NCI-H2227 treated with DMSO at 0.1 percent for 48 hours (cell line): Measurements from ENCODE around the gene OR52E4.

Source experiments
- DNase-seq: peaks from one replicate; lab custom pipeline; 2025; lab: John Stamatoyannopoulos, UW

OR52E4 gene

DNA sequence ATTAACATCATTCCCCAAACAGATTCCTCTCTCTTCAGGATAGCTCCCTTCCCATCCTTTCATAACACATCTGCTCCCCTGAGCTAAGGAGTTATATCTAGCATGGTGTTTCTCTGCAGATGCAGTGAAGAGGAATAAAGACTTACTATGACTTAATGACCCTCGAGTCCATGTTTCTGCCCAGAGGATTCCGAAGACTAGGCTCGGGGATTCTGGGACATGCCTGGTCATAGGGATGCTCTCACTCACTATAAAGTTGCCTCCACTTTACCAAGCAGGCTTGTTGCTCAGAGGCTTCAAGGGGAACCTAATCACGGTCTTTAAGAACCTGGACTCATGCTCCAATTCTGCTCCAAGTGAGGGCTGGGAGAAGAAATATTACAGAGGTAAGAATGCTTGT lies at the start of gene OR52E4:
Gene OR52E4 (plus strand): TSS at position 301 of the 400 bp plus-strand sequence. CDS start 3,664 bp downstream, outside the sequence.
- no peak for DNase-seq

DNA sequence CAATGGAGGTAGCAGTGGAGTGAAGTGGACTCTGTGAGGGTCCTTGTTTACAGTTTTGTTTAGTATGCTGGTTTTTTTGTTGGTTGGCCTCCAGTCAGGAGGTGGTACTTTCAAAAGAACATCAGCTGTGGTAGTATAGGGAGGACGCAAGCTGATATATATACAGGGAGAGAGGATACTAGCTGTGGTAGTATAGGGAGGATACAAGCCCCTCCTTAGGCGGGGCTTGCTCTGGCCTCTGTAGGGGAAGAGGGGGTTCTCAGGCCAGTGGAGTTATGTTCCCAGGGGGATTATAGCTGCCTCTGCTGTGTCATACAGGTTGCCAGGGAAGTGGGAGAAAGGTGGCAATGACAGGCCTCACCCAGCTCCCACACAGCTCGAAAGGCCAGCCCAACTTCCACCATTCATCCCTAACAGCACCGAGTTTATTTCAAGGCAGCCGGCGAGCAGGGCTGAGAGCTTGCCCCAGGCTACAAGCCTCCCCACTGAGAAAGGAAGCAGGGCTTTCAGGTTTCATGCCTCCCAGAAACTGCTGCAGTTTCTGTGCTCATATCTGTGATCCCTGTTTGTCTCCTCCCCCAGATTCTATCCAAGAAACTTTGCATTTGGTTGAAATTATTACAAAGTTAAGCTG lies 49.1 kb upstream of the OR52E4 start:
- DNase-seq = no peak

DNA sequence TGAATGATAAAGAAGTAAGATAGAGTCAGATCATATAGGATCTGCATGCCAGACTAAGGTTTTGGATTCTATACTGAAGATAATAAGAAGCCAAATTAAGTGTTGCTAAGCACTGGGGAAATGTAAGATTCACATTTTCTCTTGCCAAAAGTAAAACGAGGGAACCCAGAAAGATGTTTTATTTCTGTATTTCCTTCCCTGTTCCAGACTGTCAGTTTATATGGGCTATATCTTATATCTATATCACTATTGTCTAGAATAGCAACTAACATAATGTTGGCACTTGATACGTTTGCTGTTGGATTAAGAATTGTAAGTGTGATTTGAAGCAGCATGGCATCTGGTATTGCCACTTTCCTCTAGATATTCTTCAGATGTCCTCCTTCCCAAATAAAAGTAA lies 47.0 kb upstream of the OR52E4 start:
- DNase-seq = no peak

DNA sequence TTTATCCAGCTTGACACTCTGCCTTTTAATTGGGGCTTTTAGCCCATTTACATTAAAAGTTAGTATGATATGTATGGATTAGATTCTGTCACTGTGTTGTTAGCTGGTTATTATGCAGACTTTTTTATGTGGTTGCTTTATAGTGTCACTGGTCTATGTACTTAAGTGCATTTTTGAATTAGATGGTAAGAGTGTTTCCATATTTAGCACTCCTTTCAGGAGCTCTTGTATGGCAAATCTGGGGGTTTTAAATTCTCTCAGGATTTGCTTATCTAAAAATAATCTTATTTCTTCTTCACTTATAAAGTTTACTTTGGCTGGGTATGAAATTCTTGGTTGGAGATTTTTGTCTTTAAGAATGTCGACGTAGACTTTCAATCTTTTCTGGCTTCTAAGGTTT lies 42.7 kb upstream of the OR52E4 start:
- no peak for DNase-seq

DNA sequence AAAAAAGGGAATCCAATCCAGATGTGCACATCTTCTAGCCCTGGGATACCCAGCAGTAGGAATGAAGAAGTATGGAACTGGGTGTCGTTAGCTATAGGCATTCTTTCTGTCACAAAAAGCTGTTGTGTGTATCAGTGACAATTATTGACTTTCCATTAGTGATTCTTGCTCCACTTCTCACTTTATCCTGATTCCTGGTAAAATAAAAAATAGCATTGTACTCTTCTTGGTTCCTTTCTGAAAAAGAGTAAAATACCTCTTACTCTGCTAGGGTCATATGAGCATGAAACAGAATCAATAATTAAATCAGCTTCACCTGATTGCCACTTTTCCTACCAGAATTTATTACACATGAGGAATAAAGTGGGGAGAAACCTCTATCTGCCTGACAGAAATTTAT lies 38.6 kb upstream of the OR52E4 start, which contains the start of gene OR52E6:
Gene OR52E6 (minus strand): TSS at position 101 of the 400 bp plus-strand sequence. CDS start 0 bp downstream, at position 101.
- DNase-seq = no peak

DNA sequence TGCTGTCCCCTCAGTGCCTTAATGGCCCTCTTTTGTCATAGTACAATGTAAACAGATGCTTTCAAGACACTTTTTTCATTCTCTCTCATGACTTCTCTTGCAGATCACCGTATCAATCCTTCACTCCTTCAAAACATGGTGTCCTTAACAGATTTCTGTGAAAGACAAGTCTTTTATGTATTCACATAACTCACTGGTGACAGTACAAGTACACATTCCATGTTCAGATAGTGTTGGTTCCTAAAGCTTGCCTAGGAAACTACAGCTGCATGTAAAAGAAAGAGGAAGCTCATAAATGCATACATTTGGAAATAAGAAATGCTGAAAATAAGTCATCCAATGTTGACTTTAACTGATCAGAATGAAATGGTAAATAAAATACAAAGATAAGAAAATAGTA lies 33.7 kb upstream of the OR52E4 start:
- no peak for DNase-seq

DNA sequence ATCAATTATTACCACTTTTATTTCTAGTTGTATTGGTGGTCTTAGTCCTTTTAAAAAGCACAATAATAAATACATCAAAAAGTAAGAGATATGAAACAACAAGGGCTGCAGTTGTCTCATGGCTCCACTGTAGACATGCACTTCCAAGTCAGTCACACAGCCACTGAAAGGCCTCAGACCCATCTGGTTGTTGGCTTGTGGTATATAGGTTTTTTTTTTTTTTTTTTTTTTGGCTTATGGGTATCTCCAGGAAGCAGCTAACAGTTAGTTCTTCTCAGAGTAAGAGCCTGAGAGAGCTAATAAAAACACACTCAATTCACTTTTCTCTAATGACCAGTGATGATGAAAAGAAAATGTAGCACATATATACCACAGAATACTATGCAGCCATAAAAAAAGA lies 32.7 kb upstream of the OR52E4 start:
- no peak for DNase-seq

DNA sequence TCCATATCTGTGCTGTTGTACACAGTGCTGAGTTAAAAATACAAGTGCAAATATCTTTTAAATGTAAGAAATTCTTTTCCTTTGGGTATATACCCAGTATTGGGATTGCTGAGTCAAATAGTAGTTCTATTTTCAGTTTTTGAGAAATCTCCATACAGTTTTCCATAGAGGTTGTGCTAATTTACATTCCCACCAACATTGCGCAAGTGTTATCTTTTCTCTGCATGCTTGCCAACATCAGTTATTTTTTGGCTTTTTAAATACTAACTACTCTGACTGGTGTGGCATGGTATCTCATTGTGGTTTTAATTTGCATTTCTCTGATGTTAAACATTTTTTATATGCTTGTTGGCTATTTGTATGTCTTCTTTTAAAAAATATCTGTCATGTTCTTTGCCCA lies 29.4 kb upstream of the OR52E4 start:
- DNase-seq = no peak

DNA sequence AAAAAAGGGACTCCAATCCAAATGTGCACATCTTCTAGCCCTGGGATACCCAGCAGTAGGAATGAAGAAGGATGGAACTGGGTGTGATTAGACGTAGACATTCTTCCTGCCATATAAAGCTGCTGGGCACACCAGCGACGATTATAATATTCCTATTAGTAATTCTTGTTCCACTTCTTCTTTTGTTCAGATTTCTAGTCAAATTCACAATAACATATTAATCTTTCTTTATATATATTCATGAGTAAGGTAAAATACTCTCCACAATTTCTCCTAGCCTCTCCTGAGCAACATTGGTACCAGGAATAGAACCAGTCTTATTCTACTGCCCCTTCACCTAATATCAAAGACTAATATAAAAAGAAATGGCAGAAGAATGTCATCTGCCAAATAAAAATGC lies 22.8 kb upstream of the OR52E4 start, which contains the start of gene OR52E8:
Gene OR52E8 (minus strand): TSS at position 101 of the 400 bp plus-strand sequence. CDS start 0 bp downstream, at position 101.
- no peak for DNase-seq

DNA sequence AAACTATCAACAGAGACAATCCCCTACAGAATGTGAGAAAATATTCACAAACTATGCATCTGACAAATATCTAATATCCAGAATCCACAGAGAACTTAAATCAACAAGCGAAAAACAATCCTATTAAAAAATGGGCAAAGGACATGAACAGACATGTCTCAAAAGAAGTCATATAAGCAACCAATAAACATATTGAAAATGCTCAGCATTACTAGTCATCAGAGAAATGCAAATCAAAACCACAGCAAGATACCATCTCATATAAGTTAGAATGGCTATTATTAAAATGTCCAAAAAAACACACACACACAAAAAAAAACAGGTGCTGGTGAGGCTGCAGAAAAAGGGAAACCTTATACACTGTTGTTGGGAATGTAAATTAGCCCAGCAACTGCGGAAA lies 14.6 kb upstream of the OR52E4 start:
- DNase-seq = no peak

DNA sequence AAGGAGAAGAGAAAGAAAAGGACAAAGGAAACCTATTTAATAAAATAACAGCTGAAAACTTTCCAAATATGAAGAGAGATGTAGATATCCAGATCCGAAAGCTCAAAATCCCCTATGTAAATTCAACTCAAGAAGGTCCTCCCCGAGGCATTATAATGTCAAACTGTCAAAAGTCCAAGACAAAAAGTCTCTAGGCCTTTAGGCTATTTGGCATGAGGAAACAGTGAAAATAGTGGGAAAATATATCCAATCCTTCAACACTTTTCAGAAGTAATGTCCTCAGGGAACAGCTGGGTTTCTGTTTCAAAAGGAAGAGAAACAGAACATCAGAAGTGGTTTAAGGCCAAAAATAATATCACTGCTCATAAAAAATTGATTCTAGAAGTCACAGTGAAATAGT lies 1.9 kb upstream of the OR52E4 start:
- DNase-seq = no peak

DNA sequence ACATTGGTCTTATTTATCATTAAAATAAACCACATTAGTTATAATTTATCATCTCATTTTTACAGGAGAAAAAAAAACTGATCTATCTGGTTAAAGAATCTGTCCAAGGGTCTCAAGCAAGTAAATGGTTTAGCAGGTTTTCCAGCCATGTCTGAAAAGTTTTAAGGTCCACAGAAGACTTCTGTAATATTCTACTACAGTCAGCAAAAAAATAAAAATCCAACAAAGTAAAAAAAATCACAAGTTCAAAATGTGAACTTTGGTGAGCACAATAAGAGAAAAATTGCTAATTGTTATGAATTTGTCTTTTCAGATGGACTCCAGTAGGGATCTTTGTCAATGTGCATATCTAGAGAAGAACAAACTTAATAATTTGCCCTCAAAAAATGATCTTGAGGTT lies 1.3 kb downstream of the OR52E4 start:
- no peak for DNase-seq

DNA sequence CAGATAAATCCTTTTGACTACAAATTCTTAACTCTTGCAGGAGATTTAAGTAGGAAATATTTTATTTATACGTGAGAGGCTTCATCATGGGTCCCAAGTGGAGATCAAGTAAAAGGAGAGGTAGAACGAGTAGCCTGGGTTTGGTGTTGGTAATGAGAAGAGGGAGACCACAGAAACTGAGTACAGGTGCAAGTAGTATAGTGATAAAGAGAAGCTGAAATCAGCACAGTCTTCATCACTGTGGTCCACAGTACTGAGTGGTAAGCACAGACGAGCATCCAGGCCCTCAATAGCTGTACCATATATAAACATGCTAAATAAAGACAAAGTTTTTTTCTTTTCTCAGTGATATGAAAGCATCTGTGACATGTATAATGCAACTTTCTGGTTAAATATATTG lies 6.7 kb downstream of the OR52E4 start:
- no peak for DNase-seq

DNA sequence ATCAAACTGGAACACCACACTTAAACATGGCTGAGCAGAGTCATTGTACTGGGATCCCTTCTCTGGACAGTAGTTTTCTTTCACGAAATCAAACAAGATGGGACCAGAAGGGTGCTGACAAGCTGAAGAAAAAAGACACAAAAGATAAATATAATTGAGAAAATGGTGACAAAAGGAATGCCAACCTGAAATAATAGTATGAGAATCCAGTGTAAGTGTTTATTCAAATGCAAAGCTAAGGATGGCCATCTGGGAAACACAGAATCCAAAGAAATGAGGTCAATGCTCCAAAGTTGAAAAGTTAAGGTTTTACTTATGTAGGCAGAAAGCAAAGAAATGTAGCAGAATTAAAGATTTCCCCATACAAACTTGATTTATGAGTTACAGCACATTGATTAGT lies 7.2 kb downstream of the OR52E4 start:
- DNase-seq = no peak

DNA sequence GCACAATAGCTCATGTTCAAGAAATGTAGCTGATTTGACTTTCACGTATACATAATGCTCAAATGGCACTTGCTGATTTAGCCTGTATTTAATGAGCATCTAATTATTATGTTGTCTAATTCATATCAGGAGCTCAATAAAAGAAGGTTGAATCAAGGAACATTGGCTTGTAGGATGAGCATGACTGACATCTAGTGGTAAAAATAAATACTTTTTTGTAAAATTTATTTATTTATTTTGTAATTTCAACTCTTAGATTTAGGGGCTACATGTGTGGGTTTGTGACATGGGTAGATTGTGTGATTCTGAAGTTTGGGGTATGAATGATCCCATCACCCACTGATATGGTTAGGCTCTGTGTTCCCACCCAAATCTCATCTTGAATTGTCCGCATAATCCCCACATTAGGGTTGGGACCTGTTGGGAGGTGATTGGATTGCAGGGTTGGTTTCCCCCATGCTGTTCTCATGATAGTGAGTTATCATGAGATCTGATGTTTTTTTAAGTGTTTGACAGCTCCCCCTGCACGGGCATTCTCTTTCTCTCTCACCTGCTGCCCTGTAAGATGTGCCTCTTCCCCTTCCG lies 10.9 kb downstream of the OR52E4 start:
- peak; percentile 24 for DNase-seq

DNA sequence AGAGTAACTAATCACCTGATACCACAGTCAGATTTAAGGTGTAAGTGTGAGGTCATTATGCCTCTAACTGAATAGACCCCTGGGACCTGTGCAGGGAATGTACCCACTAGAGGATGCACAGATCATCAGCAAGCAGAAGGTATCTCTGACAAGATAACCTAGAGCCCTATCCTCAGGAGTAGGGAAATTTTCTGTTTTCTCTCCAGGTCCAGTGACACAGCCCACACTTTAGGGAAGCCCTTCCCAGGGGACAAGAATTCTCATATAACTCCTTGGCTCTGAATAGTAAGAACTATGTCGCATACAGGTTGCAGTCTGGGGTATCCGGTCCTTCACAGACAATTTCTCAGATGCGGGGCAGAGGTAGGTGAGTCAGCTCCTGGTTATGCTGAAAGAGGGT lies 12.5 kb downstream of the OR52E4 start, which contains the start of gene OR52E5:
Gene OR52E5 (plus strand): TSS at position 301 of the 400 bp plus-strand sequence. CDS start 7,569 bp downstream, outside the sequence.
- no peak for DNase-seq

DNA sequence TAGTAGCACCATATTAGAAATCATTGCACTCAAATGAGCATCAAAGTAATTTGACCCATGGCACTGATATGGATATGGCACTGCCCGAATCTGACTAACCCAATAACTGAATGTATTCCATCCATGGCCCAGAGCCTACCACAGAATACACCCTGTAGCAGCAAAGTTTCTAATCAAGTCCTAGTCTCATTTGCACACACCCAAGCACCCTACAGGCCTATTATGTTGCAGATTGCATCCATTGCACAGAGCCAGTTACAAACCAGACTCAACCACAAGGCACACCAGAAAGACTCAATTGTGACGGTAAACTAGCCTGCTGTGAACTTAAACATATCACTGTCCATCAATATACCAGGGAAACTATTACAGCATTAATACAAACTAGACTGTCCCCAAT lies 19.1 kb downstream of the OR52E4 start:
- no peak for DNase-seq

DNA sequence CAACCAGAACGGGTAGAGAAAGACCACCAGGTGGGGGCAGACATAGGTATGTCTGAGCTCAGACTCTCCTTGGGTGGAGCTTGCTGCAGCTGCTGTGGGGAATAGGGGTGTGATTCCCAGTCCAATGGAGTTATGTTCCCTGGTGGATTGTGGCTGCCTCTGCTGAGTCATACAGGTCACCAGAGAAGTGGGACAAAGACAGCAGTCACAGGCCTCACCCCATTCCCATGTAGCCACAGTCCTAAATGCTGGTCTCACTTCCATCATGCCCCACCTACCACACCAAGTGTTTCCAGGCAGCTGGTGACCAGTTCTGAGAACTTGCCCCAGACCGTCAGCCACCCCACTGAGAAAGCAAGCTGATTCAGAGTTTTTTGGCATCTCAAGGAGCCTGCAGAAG lies 30.1 kb downstream of the OR52E4 start:
- no peak for DNase-seq

DNA sequence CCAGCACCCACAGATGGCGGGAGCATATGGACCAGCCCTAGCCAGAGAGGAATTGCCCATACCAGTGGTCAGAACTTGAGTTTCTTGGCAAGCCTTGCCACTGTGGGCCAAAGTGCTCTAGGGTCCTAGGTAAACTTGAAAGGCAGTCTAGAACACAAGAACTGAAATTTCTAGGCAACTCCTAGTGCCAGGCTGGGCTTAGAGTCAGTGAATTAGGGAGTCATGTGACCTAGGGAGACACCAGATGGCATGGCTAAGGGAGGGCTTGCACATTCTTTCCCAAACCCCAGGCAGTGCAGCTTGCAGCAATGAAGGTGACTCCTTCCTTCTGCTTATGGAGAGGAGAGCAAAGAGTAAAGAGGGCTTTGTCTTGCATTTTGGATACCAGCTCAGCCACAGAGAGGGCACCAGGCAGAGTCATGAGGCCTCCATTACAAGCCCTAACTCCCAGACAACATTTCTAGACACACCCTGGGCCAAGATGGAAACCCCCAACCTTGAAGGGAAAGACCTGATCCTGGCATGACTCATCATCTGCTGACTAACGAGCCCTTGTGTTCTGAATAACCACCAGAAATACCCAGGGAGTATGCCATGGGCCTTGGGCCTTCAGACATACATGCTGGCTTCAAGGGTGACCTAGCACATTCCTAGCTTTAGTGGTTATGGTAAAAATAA lies 42.5 kb downstream of the OR52E4 start:
- DNase-seq = no peak

DNA sequence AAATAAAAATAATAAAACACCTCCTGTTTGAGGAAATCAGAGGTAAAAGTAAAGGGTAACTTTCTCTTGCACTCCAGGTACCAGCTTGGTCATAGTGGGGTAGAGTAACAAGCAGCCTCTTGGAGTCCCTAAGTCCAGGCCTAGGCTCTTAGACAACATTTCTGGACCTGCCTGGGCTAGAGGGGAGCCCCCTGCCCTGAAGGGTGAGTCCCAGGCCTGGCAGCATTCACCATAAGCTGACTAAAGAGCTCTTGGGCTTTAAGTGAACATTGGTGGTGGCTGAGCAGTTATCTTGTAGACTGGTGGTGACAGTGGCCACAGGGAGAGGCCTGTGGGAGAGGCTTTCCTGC lies 43.0 kb downstream of the OR52E4 start:
- DNase-seq = no peak

DNA sequence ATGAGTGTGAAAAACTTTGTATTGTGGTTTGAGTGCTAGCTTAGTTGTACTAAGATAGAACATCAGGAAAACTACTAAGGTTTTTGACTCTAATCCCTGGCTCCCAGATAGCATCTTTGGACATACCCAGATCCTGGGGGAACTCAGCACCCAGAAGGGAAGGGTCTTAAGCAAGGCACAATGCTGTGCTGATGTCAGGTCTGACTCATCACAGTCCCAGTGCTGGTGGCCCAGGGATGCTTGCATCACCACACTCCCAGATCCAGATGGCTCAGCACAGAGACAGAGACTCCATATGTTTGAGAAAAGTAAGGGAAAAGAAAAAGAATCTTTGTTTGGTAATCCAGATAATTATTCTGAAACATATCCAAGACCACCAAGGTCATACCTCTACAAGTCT lies 43.4 kb downstream of the OR52E4 start:
- DNase-seq = no peak

DNA sequence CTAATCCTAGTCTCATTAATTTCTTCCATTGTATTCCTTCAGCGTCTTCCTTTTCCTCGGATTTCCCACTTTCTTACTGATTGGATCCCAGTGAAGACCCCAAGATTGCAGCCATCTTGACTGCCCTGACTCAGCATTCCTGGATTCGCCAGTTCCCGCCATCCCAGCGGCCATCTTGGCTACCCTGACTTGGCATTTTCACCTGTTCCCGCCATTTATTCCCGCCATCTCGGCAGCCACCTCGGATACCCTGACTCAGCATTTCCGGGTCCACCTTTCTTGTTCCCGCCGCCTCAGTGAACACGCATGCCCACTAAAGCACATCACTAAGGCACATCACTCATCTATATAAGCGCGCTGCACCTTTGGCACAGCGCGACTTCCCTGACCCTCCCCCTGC lies 47.8 kb downstream of the OR52E4 start:
- no peak for DNase-seq

DNA sequence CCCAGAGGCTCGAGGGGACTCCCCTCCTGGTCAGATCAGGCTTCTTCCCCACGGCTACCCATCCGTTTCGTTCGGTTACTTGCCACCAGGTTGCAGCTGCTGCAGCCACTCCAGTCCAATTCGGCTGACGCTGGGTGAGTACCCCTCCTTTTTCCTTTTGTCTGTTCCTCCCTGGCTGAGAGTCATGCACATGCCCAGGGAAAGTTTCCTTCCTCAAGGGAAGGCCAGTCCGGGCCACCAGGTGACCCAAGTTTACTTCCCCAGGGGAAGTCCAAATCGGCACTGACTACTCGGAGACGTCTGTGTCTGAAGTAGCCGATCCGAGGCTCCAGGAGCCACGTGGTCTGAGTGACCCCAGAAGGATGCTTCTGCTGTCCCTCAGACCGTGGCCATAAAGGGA lies 48.4 kb downstream of the OR52E4 start:
- no peak for DNase-seq
